D341Med (cell line): Measurements from ENCODE around the gene SFR1.
"Not testable (repeated sequence)": the region's sequence is repeated elsewhere in the genome, so short reads cannot be mapped to it uniquely, and the experiment has no call there.

Experiments used
- DNase-seq: peaks from one replicate; pipeline ENCODE4 v3.0.0; 2012; ENCODE audit warnings: low spot score

Gene SFR1

GRCh38 chr10:104174136-104174535 is 52.2 kb downstream of the SFR1 start:
- DNase-seq: not testable (repeated sequence)
